HG02973 (cell line): Measurements from ENCODE around the gene TCN2.
"Not testable (repeated sequence)": the region's sequence is repeated elsewhere in the genome, so short reads cannot be mapped to it uniquely, and the experiment has no call there.

Source experiments
- ATAC-seq: cut with Tn5 transposase; IDR thresholded peaks from one replicate; pipeline ENCODE4 v1.9.1; 2021; ENCODE audit warnings: moderate library complexity; ENCODE audit not compliant: unreplicated experiment

Gene TCN2

DNA sequence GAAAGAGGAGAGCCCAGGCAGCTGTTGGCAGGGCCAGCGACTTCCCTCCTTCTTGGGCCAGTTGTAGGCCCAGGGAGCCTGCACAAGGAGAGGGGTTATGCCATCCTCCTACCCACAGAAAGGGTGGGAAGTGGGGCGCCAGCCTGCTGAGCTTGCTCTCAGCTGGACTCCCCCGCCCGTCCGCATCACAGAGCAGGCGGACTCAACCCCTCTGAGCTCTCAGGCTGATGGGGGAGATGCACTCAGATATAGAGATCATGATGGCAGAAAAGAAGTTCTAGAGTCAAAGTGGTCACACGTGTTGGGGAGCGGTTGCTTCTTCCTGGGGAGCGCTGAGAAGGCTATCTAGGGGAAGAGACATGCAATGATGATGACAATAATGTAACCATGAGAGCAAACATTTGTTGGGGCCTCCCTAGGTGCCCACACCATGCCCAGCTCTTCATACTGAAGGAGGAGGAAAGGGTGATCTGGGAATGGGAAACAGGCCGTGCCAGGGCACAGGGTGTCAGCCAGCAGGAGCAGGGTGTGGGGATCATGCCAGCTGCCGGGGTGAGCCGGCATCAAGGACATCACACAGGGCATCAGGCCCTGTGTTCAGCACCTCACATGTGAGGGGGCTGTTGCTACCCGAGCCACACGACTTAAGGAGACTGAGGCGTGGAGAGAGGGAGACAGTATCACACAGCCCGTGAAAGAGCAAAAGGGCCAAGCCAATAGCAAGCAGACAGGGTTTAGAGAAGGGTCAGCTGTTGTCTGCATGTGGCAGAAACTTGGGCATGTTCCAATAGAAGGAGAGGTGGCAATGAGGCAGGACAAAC, 36.3 kb downstream of the TCN2 start:
- ATAC-seq: no peak

DNA sequence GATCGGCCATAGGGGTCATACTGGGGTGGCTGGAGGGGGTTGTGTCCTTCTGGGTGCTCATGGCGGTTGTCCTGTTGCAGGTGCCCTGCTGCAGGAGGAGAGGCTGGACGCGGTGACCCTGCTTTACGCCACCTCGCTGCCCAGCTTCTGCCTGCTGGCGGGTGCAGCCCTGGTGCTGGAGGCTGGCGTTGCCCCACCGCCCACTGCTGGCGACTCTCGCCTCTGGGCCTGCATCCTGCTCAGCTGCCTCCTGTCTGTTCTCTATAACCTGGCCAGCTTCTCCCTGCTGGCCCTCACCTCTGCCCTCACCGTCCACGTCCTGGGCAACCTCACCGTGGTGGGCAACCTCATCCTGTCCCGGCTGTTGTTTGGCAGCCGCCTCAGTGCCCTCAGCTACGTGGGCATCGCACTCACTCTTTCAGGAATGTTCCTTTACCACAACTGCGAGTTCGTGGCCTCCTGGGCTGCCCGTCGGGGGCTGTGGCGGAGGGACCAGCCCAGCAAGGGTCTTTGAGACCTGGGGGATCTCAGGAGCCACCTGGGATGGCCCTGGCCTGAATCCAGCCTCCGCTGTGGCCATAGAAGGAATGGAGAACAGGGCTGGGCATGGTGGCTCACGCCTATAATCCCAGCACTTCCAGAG, 39.7 kb downstream of the TCN2 start:
- no peak for ATAC-seq

- ATAC-seq: no peak
Observed at GRCh38 chr22:30647536-30647935, 40.6 kb downstream of the TCN2 start.

DNA sequence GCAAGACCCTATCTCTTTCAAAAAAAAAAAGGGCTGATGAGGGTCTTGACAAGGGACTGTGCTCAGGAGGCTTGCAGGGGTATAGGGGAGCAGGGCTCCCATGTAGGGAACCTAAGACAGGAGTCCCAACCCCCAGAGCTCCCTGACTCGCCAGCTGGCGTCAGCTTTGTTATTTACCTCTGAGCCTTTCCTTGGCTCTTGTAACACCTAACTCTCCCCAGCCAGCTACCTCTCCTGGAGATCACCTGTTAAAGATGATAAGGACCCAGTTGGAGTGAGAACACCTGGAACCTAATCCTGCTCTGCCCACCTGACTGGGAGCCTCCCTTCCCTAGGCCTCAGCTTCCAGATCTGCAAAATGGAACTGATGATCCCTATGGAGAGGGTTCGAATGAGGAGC, 41.9 kb downstream of the TCN2 start:
- no peak for ATAC-seq

- ATAC-seq: no peak
Observed at GRCh38 chr22:30649430-30650007, 42.5 kb downstream of the TCN2 start.

GRCh38 chr22:30650508-30651116, 43.6 kb downstream of the TCN2 start:
- no peak for ATAC-seq

DNA sequence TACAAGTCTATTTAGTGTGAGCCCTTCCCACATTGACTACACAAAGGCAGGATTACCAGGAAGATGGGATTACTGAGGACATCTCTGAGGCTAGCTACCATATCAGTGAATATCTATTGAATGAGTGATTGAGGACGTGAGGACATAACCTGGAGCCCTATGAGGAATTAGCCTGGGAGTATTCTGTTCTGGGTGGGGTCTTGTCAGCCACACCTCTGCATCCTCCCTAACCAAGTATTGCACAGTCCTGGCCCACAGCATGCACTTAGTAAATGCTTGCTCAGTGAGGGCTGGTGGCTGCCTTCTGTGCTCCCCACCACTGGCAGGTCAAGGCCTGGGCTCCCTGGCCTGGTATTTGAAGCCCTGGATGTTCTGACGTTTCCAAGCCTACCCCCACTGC, 45.9 kb downstream of the TCN2 start:
- ATAC-seq: no peak

DNA sequence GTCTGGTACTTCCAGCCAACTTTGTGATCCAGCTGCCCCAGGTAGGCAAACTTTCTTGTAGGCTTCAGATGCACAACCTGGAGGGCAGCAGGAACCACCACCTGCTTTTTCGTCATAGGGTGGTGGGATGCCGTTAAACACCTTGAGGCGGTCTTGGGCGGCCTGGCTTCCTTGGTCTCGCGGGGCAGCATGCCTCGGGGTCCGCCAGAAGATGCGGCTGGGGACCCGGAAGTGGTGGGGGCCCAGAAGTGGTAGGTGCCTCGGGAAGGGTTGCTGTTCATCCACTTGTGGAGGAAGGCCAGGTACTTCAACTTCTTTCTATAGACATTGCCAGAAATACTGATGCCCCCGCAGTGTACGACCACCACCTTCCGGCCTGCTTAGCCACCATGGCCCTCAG, 47.4 kb downstream of the TCN2 start:
- ATAC-seq: no peak

DNA sequence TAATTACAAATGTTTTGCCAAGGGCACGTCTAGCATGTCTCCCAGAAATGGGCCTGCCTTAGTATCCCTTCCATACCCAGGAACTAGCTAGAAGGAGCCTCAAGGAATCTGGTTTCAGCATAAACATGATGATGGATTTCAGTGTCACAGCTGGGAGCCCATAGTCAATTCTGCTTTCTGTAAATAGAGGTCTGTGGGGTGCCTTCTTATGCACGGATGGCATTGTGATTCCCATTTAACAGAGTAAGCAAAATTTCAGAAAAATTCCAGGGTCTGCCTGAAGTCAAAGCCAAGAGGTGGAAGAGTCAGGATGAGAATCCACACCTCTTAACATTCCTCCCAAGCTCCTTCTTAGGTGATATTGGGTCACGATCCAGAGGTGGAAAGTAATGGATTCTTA, 48.6 kb downstream of the TCN2 start:
- no peak for ATAC-seq

GRCh38 chr22:30662040-30662439, 55.1 kb downstream of the TCN2 start:
- ATAC-seq: no peak

- no peak for ATAC-seq
Observed at GRCh38 chr22:30664798-30665197, 57.8 kb downstream of the TCN2 start.

GRCh38 chr22:30665266-30665665, 58.3 kb downstream of the TCN2 start:
- ATAC-seq: no peak

DNA sequence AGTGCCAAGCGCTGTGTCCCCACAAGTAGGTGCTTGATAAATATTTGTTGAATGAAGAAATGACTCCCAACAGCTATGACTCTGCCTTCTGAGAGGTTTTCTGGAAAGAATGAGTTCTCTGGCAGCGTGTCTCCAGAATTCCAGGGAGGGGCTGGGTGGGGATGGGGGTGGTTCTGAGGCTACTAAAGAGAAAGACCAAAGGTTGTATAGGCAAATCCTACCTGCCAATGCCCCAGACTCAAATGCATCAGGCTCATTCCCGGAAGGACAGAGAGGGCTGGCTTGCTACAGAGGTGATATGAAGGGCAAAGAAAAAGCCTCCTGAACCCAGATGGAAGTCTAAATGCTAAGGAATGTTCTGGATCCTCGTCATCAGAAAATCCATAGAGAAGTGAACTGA, 58.8 kb downstream of the TCN2 start:
- no peak for ATAC-seq

- no peak for ATAC-seq
Observed at GRCh38 chr22:30667107-30667493, 60.1 kb downstream of the TCN2 start.

DNA sequence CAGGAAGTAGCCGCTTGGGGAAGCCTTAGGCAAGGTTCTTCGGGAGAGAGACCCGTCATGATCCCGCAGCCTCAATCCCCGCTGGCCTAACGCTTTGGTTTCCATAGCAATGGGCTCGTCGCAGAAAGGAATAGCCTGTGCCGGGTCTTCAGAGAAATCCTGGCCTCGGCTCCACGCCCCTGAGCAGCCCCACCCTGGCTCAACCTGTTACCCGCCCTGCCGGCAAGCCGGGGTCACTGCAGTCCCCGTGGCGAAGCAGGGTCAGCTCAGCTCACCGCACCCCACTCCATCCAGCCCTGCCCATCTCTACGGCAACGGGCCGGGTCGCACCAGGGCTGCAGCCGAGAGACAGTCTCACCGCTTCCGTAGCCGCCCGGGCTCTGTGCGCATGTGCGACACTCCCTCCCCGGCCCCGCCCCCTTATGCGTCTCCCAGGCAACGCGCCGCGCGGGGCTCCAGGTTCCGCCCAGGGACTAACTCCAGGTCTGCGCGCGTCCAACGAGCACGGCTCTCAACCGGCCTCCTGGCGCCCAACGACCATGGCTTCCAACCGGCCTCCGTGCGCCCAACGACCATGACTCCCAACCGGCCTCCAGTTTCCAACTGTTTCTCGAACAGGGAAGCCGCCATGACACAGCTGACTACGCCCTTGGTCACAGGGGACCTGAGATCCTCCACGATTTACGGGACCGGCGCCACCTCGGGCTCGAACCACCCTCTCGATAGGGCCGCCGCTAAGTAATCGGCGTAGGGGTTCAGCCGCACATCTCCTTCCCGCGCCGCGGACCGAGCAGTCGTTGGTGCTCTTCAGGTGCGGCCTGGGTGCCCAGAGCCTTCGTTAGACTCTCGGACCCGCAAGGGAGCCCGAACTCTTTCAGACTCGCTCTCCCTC, 60.8 kb downstream of the TCN2 start, which contains the start of gene DUSP18:
Gene DUSP18, minus strand, starts transcription at position 382 of the 892 bp plus-strand sequence. CDS start 3,872 bp downstream, outside the sequence.
- ATAC-seq: peak; percentile 87

DNA sequence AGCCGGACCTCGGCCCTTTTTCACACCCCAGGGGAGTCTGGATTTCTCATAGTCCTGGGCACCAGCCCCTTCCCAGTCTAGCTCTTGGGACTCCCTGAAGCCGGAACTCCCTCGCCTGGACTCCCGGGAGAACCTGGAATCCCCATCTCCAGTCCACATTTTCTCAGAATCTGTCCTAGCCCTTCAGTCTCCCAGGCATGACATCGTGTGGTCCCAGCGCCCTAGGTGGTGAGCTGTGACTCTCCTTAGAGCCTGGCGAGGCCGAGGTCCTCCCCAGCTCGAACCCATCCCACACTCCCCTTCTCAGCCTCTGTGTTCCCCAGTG, 61.4 kb downstream of the TCN2 start:
- no peak for ATAC-seq

DNA sequence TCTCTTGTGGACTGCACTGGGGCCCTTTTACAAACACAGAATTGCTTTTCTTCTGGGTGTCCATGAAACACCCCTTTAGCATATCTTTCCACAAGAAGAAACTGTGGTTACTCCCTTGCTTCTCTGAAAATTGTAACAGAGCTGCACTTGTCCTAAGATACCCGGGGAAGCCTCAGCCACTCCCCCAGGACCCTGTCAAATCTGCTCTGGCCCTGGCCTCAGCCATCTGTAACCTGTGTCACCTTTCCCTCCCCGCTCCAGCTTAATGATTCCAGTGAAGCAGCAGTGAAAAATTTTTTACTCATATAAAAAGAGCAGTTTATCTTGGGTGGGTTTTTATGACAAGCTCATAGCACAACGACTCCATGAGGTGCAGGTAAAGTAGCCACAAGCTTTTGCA, 64.1 kb downstream of the TCN2 start:
- ATAC-seq: no peak

- no peak for ATAC-seq
Observed at GRCh38 chr22:30673136-30673535, 66.2 kb downstream of the TCN2 start.

DNA sequence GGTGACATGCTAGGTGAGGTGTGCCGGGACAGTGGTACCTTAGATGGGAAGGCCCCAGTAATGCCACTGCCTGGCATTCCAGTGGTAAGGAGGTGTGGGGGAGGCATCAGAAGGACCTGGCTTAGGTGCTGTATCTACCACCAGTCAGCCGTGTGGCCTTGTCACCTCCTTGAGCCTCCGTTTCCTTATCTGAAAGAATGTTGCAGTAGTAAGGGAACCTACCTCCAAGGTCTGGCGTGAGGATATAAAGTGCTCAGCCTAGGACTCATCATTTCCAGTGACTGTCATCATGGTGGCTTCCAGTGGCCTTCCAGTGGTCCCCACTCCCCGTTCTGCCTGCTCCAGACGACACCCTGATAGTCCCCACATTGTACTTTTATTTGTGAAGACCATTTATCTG, 67.5 kb downstream of the TCN2 start:
- no peak for ATAC-seq

DNA sequence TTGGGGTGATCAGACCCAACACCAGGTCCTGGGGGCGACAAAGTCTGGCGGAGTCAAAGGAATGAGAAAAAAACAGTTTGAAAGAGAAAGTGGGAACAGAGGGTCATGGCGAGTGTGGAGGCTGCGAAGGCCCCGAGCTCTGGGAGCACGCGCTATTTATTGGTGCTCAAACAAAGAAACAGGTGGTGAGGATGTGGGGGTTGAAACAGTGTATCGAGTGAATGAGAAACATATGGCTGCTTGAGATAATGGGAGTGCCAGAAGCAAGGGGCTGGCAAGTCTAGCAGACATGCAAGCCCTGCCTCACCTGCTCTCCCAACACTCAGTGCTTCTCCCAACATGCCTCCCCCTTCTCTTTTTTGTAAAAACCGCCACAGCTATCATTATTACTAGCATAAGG, 68.5 kb downstream of the TCN2 start:
- no peak for ATAC-seq

DNA sequence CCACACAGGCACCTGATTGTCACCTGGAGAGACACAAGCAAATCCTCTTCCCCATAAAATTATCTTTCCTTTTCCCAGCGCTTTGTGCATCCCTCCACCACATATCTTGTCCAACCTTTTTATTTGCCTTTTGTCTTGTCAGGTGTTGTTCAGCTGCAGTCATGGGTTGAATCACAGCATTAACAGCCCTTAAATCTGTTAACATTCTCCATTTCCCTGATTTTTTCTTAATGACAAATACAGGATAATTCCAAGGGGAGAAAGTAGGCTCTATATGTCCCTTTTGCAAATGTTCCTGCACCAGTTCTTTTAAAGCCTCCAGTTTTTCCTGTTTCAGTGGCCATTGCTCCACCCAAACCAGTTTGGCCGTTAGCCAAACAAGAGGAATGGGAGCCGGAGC, 69.6 kb downstream of the TCN2 start:
- ATAC-seq: not testable (repeated sequence)
